Epithelial cell of esophagus (primary cell): ENCODE measurements around the gene TLE1.

Experiments used
- DNase-seq: peaks from one replicate; pipeline ENCODE4 v3.0.0; 2010; ENCODE audit warnings: low read depth
- H3K4me3 ChIP-seq: 2 replicates; pipeline ENCODE4 v1.5.1; 2011; ENCODE audit warnings: mild to moderate bottlenecking, low read length, control low read depth
- TF ChIP-seq, protein P1 (sequence below): IDR thresholded peaks from 2 replicates; pipeline ENCODE4 v1.5.1; 2011; ENCODE audit warnings: low read depth, mild to moderate bottlenecking, low read length, control low read depth, inconsistent platforms; ENCODE audit not compliant: insufficient read depth; ENCODE audit errors: missing control alignments

Gene TLE1

DNA sequence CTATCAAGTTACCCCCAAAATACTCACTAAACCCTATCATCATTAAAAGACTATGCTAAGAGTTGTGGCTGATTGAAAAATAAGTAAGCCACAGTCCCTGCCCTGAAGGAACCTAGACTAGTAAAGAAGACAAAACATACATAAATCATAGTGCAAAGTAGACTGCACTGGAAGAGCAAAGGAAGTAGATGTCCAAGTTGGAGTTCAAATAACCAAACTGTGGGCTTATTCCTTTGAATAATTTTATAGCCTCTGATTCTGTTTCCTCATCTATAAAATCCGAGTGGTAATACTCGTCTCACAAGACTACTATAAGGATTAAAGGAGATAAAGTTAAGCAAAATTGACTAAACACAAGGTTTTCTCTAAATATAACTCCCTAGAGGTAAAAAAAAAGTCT is 140.4 kb downstream of the TLE1 start:
- DNase-seq = no peak
- H3K4me3 ChIP-seq = no peak overlapping the region
- TF ChIP-seq, protein P1, sequence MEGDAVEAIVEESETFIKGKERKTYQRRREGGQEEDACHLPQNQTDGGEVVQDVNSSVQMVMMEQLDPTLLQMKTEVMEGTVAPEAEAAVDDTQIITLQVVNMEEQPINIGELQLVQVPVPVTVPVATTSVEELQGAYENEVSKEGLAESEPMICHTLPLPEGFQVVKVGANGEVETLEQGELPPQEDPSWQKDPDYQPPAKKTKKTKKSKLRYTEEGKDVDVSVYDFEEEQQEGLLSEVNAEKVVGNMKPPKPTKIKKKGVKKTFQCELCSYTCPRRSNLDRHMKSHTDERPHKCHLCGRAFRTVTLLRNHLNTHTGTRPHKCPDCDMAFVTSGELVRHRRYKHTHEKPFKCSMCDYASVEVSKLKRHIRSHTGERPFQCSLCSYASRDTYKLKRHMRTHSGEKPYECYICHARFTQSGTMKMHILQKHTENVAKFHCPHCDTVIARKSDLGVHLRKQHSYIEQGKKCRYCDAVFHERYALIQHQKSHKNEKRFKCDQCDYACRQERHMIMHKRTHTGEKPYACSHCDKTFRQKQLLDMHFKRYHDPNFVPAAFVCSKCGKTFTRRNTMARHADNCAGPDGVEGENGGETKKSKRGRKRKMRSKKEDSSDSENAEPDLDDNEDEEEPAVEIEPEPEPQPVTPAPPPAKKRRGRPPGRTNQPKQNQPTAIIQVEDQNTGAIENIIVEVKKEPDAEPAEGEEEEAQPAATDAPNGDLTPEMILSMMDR = no peak

DNA sequence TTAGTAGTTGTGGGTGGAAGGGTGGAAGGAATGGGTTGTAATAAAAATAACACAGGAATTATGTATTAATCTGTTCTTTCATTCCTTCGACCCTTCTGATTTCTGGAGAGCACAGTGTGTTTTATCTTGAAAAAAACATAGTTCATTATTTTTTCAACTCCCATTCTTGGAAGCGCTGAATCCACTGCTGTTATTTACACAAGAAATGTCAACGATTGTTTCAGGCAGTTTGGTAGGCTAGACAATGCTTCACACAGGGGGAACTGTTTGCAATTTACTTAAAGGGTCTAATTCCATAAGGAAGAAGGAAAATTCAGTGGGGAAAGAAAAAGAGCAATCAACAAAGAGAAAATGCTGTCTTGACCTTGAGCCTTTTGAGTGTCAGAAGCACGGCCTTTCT is 142.9 kb downstream of the TLE1 start:
- no peak for DNase-seq
- TF ChIP-seq, protein P1 = no peak

DNA sequence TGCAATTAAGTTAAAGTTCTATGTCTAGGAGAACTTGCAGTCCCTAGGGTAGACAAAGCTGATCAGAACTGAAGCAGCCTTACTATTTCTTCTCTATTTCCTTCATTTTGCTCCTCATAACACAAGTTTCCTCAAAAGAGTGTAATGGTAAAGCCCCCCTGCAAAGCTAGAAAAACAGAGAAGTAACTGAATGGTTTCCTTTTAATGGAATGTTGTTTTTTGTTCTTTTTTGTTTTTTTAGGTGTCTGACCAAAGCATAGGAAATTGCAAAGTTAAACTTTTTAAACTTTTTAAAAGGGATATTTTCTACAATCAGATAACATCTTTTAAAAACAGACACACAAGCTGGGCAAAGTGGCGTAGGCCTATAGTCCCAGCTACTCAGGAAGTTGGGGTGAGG is 145.7 kb downstream of the TLE1 start:
- TF ChIP-seq, protein P1 = no peak
- no peak overlapping the region for H3K4me3 ChIP-seq
- no peak for DNase-seq

More for the DNA sequence above, 142.9 kb downstream of the TLE1 start:
- H3K4me3 ChIP-seq = no peak overlapping the region

DNA sequence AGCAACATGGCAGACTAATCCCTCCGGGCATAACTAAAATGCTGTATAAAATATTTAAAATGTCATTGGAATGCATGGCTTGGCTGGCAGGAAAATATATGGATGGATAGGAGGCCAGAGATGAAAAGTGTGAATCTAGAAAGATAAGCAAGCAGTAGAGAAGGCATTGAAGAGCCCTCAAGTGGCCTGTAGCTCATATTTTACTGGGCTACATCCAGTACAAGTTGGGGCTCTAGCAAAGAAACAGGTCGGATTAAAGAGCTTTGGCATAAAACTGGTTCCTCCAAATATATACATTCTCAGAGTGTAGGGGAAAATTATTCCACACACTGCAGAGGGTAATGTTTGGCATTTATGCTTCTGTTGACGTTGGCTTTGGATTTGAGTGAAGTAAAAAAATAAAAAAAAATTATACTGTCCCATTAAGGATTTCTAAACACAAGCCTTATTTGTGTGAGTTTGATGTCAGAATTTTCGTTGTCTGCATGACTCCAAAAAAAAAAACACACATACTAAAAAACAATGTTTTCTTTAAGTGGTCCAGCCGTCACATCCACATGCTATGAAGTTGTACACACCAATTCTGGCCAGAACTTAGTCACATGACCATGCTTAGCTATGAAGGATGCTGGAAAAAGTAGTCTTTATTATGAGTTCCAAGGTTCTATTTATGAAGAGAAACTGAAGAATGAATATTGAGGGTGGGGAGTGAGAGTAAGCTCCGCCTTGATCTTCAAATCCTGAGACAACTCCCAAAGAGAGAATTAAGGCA is 147.0 kb downstream of the TLE1 start:
- TF ChIP-seq, protein P1 = no peak
- no peak for DNase-seq
- H3K4me3 ChIP-seq = no peak overlapping the region

DNA sequence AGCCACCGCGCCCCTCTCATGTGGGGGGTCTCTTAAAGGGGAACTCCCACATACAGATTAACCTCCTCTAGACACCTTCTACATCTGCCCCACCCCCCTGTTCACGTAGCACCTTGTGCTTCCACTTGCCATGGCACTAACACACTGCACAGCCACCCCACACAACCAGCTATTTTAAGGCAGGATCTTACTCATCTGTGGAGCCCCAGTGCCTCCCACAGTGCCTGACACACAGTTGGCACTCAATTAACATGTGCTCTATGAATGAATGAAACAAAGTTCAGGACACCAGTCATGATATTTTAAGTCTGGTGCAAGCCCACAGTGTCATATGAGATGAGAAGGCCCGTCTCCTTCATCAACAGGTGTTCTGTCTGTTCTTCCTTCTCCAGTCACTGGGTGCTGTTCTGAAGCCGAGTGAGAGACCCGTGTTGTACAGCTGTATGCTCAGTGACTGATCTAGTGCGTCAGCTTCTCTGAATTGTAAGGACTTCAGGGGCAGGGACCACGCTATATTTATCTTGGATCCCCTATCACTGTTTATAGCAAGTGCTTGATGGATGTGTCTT is 149.1 kb downstream of the TLE1 start:
- TF ChIP-seq, protein P1 = no peak
- H3K4me3 ChIP-seq = no peak overlapping the region
- DNase-seq = no peak

DNA sequence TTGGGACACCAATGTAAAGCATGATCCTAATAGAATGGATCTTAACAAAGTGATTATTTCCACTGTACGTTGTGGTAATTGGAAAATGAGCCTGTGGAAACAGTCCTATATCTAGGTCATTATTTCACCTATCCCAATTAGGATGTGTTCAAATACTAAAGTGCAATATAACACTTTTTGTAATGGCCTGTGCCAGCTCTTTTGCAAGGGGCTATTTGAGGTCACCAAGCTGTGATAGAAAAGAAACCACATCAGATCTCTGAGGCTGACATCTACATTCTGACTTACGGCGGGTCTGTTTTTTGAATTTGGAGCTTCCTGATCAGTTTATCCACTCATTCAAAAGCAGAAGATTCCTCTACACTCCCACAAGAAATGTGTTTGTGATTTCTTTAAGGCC is 150.0 kb downstream of the TLE1 start:
- no peak overlapping the region for H3K4me3 ChIP-seq
- DNase-seq = no peak
- TF ChIP-seq, protein P1 = no peak

DNA sequence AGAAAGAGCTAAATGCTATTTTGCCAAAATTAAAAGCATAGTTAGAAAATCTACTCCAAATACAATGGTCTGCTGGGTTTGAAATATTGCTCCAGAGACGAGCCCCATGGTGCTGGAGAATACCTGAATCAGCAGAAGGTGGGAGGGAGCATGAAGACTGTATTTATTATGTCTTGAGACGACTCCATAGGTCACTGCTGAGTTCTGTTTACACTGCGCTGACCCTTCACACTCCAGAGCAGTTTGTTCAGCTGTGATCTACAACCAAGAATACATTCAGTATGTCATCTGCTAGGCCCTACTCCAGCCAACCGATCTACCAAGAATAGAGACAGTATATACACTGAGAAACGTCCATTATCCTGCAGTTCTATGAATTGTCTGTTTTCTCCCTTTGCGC is 150.5 kb downstream of the TLE1 start:
- TF ChIP-seq, protein P1 = no peak
- H3K4me3 ChIP-seq = no peak overlapping the region
- DNase-seq = no peak
